GM12872 (cell line): Measurements from ENCODE around the gene ATP12A.

ENCODE experiments used
- TF ChIP-seq, protein P1 (sequence below): IDR thresholded peaks from 3 replicates; pipeline ENCODE4 v1.5.1; 2011; ENCODE audit warnings: low read depth, mild to moderate bottlenecking, low read length, moderate library complexity; ENCODE audit not compliant: insufficient read depth

The ATP12A gene

GRCh38 chr13:24719139-24719538 is 38.9 kb downstream of the ATP12A start:
- TF ChIP-seq, protein P1, sequence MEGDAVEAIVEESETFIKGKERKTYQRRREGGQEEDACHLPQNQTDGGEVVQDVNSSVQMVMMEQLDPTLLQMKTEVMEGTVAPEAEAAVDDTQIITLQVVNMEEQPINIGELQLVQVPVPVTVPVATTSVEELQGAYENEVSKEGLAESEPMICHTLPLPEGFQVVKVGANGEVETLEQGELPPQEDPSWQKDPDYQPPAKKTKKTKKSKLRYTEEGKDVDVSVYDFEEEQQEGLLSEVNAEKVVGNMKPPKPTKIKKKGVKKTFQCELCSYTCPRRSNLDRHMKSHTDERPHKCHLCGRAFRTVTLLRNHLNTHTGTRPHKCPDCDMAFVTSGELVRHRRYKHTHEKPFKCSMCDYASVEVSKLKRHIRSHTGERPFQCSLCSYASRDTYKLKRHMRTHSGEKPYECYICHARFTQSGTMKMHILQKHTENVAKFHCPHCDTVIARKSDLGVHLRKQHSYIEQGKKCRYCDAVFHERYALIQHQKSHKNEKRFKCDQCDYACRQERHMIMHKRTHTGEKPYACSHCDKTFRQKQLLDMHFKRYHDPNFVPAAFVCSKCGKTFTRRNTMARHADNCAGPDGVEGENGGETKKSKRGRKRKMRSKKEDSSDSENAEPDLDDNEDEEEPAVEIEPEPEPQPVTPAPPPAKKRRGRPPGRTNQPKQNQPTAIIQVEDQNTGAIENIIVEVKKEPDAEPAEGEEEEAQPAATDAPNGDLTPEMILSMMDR, result no peak

- TF ChIP-seq, protein P1, result no peak
Observed at GRCh38 chr13:24723206-24723605, 43.0 kb downstream of the ATP12A start.

- TF ChIP-seq, protein P1, result no peak
Observed at GRCh38 chr13:24724714-24725113, 44.5 kb downstream of the ATP12A start.

- TF ChIP-seq, protein P1, result no peak
Observed at GRCh38 chr13:24725379-24725778, 45.2 kb downstream of the ATP12A start.

DNA sequence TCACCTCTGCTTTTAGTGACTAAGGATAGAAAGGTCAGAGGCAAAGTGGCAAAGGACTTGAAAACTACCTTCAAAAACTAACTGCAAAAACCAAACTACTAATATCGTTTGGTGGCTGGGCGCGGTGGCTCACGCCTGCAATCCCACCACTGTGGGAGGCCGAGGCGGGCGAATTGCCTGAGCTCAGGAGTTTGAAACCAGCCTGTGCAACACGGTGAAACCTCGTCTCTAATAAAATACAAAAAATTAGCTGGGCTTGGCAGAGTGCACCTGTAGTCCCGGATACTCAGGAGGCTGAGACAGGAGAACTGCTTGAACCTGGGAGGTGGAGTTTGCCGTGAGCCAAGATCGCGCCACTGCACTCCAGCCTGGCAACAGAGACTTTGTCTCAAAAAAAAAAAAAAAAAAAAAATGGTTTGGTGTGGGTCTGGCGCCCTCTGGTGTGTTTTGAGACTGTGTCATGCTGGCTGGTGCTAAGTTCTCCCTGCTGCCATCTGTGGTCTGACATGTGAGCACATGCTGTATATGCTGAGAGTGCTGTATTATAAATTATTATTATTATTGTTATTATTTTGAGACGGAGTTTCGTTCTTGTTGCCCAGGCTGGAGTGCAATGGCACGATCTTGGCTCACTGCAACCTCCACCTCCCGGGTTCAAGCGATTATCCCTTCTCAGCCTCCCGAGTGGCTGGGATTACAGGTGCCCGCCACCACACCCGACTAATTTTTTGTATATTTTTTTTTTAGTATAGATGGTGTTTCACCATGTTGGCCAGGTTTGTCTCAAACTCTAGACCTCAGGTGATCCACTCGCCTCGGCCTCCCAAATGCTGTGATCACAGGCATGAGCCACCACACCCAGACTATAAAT is 47.8 kb downstream of the ATP12A start:
- TF ChIP-seq, protein P1, result peak; percentile 85

- TF ChIP-seq, protein P1, result no peak
Observed at GRCh38 chr13:24734950-24735349, 54.7 kb downstream of the ATP12A start.

- TF ChIP-seq, protein P1, result no peak
Observed at GRCh38 chr13:24737042-24737441, 56.8 kb downstream of the ATP12A start.
